ENCODE results near the gene CHMP6. TPM values are rescaled to one million over a fixed set of nuclear protein-coding genes. Genes with fewer than 3 reads are reported as not detected.

Gene CHMP6
- total and polyA plus RNA-seq, 10 donors, result 23.0 to 41.1 (median 30.8) TPM

GRCh38 chr17:80957461-80957941, 34.1 kb upstream of the CHMP6 start:
- TF ChIP-seq POLR2AphosphoS5 (IDR thresholded peaks at IDR 0.05) (no peak), POLR2A (IDR thresholded peaks at IDR 0.05) (no peak), CTCF (IDR thresholded peaks at IDR 0.05 in 8 of 11, conservative IDR thresholded peaks at IDR 0.05 in 3 of 11) (no peak)
- H3K9me3 ChIP-seq, result no peaks in the 10 kb centered on the region
- no peak overlapping the region for H3K4me3 ChIP-seq
- intact Hi-C loops (cut with DNase I; ENCODE audit: low total_unique reads), result no loop called here
- peak; percentile 57 for DNase-seq
- peaks cover 4 to 39% (median 29%) of the 10 kb centered on the region in 6 donors for H3K4me1 ChIP-seq
- H3K27ac ChIP-seq, result no peak overlapping the region
- H3K27me3 ChIP-seq (replicated peaks in 1 of 7), result no peaks in the 10 kb centered on the region
- H3K36me3 ChIP-seq, result peaks cover 0 to 56% (median 5%) of the 10 kb centered on the region in 6 donors
- WGBS, 5 donors, result 91 to 98% (median 96%) methylated on average over 10 to 12 of the region's 12 CpGs

GRCh38 chr17:80959330-80960036, 32.2 kb upstream of the CHMP6 start:
- peak overlapping the region; percentile 21 to 78 (median 72) for H3K27ac ChIP-seq
- peaks cover 0 to 57% (median 12%) of the 10 kb centered on the region in 6 donors for H3K36me3 ChIP-seq
- intact Hi-C loops (cut with DNase I; ENCODE audit: low total_unique reads), result no loop called here
- no peak overlapping the region for H3K4me3 ChIP-seq
- no peaks in the 10 kb centered on the region for H3K9me3 ChIP-seq
- peak; percentile 82 for DNase-seq
- no peaks in the 10 kb centered on the region for H3K27me3 ChIP-seq (replicated peaks in 1 of 7)
- WGBS, 5 donors, result 55 to 70% (median 64%) methylated on average over 17 to 23 of the region's 23 CpGs
- peaks cover 4 to 45% (median 29%) of the 10 kb centered on the region in 6 donors for H3K4me1 ChIP-seq
- TF ChIP-seq POLR2AphosphoS5 (IDR thresholded peaks at IDR 0.05) (peak; percentile 55 to 76 (median 63)), POLR2A (IDR thresholded peaks at IDR 0.05) (no peak), CTCF (IDR thresholded peaks at IDR 0.05 in 8 of 11, conservative IDR thresholded peaks at IDR 0.05 in 3 of 11) (no peak)

GRCh38 chr17:80960037-80960796, 31.4 kb upstream of the CHMP6 start:
- TF ChIP-seq POLR2AphosphoS5 (IDR thresholded peaks at IDR 0.05) (no peak), POLR2A (IDR thresholded peaks at IDR 0.05) (no peak)
- Histone ChIP-seq H3K27me3 (replicated peaks in 1 of 7) (no peaks in the 10 kb centered on the region), H3K4me1 (peaks cover 4 to 52% (median 30%) of the 10 kb centered on the region in 6 donors), H3K27ac (peak overlapping the region; percentile 21 to 78 (median 72)), H3K36me3 (peaks cover 0 to 60% (median 19%) of the 10 kb centered on the region in 6 donors), H3K9me3 (no peaks in the 10 kb centered on the region), H3K4me3 (no peak overlapping the region)
- intact Hi-C loops (cut with DNase I; ENCODE audit: low total_unique reads), result no loop called here
- peak; percentile 68 for DNase-seq
- 71 to 92% (median 86%) methylated on average over 16 to 24 of the region's 24 CpGs for WGBS, 5 donors

- Histone ChIP-seq H3K9me3 (no peaks in the 10 kb centered on the region), H3K27me3 (replicated peaks in 1 of 7) (no peaks in the 10 kb centered on the region), H3K4me1 (peaks cover 4 to 47% (median 30%) of the 10 kb centered on the region in 6 donors), H3K36me3 (peaks cover 0 to 63% (median 22%) of the 10 kb centered on the region in 6 donors), H3K4me3 (no peak overlapping the region), H3K27ac (peak overlapping the region in 5 of 8 donors; percentile 4 to 78 (median 74))
- peak; percentile 67 for DNase-seq
- WGBS, 5 donors, result 78 to 96% (median 94%) methylated on average over 7 to 31 of the region's 31 CpGs
- intact Hi-C loops (cut with DNase I; ENCODE audit: low total_unique reads), result no loop called here
- no peak for TF ChIP-seq POLR2AphosphoS5 (IDR thresholded peaks at IDR 0.05)
- no peak for TF ChIP-seq POLR2A (IDR thresholded peaks at IDR 0.05)
- no peak for TF ChIP-seq CTCF (IDR thresholded peaks at IDR 0.05 in 8 of 11, conservative IDR thresholded peaks at IDR 0.05 in 3 of 11)
Observed at GRCh38 chr17:80960797-80961452, 30.7 kb upstream of the CHMP6 start.
